Thyroid gland (tissue), 4 donors: ENCODE results near the gene NR4A1. TPM values are rescaled to one million over a fixed set of nuclear protein-coding genes. Genes with fewer than 3 reads are reported as not detected.

Experiments used
- DNase-seq, 2 donors: peaks; one replicate each; pipeline ENCODE4 v3.0.0-alpha.2; 2019
- H3K27ac ChIP-seq, 3 donors: fragments of 200-600 bp; sonication (generic); 1 replicate in 2 of 3; 2 replicates in 1 of 3; pipeline ENCODE4 v1.5.1; 2016 to 2019; ENCODE audit warnings: mild to moderate bottlenecking in 1 of 3, moderate library complexity in 1 of 3
- H3K27me3 ChIP-seq: fragments of 200-600 bp; sonication (generic); one replicate; pipeline ENCODE4 v1.5.1; 2019
- H3K36me3 ChIP-seq, 2 donors: fragments of 200-600 bp; sonication (generic); one replicate each; pipeline ENCODE4 v1.5.1; 2016 to 2019
- H3K4me1 ChIP-seq, 2 donors: fragments of 200-600 bp; sonication (generic); one replicate each; pipeline ENCODE4 v1.5.1; 2017 to 2019
- H3K4me3 ChIP-seq, 3 donors: fragments of 200-600 bp; sonication (generic); replicated peaks in 1 of 3; 1 replicate in 2 of 3; 2 replicates in 1 of 3; pipeline ENCODE4 v1.5.1; 2016; ENCODE audit warnings: mild to moderate bottlenecking in 1 of 3
- H3K9me3 ChIP-seq: fragments of 200-600 bp; sonication (generic); one replicate; pipeline ENCODE4 v1.5.1; 2017
- CTCF ChIP-seq, 6 experiments: fragments of 200-600 bp in 3 of 6; fragments of 450-650 bp in 3 of 6; sonication (generic) in 3 of 6; IDR thresholded peaks; one replicate each; pipeline ENCODE4 v1.5.1; 2016 to 2019; ENCODE audit warnings: antibody characterized with exemption in 6 of 6, mild to moderate bottlenecking in 2 of 6, inconsistent platforms in 1 of 6, moderate library complexity in 1 of 6
- POLR2A ChIP-seq, 2 donors: fragments of 450-650 bp; IDR thresholded peaks; one replicate each; pipeline ENCODE4 v1.6.1; 2017; ENCODE audit warnings: antibody characterized with exemption in 2 of 2, mild to moderate bottlenecking in 2 of 2, moderate library complexity in 1 of 2
- WGBS, 2 donors: methylation state at CpG; one replicate each; pipeline ENCODE4 v1.1.5; 2017; 5-methylcytosine and 5-hydroxymethylcytosine counted together
- intact Hi-C: fragments of 100-400 bp; cut with DNase I; formaldehyde crosslinking; loops from one replicate; pipeline ENCODE4 v1.15.1; 2023
- total RNA-seq, 4 donors: library from RNA; depleted of rRNA; stranded (reverse); fragments of >200 nt; gene quantifications; one replicate each; pipeline ENCODE4 v1.2.3, GENCODE V29; 2016

NR4A1 gene
- total RNA-seq, 4 donors from 2014 or later = 46.3 to 156 (median 83.5) TPM

- 81 to 93% methylated on average over 9 to 11 of the region's 12 CpGs for WGBS, 2 donors
- no peak for DNase-seq
- peaks cover 40 to 48% of the 10 kb centered on the region in 2 donors for H3K36me3 ChIP-seq
- H3K27me3 ChIP-seq = no peaks in the 10 kb centered on the region
- no peak overlapping the region for H3K4me3 ChIP-seq
- H3K9me3 ChIP-seq = no peaks in the 10 kb centered on the region
- intact Hi-C loops = no loop called here
- TF ChIP-seq CTCF (IDR thresholded peaks at IDR 0.05) = no peak
- no peak for TF ChIP-seq POLR2A (IDR thresholded peaks at IDR 0.05)
- no peak overlapping the region for H3K27ac ChIP-seq
- peaks cover 0 to 4% of the 10 kb centered on the region in 2 donors for H3K4me1 ChIP-seq
Measured at GRCh38 chr12:52059582-52060497, 8.6 kb downstream of the NR4A1 start.

GRCh38 chr12:52060498-52061177, 9.4 kb downstream of the NR4A1 start:
- no peak for TF ChIP-seq CTCF (IDR thresholded peaks at IDR 0.05)
- TF ChIP-seq POLR2A (IDR thresholded peaks at IDR 0.05) = no peak
- H3K36me3 ChIP-seq = peaks cover 34 to 40% of the 10 kb centered on the region in 2 donors
- no peaks in the 10 kb centered on the region for H3K9me3 ChIP-seq
- H3K27ac ChIP-seq = no peak overlapping the region
- peaks cover 0 to 4% of the 10 kb centered on the region in 2 donors for H3K4me1 ChIP-seq
- WGBS, 2 donors = 83 to 86% methylated on average over 14 of the region's 14 CpGs
- no peak overlapping the region for H3K4me3 ChIP-seq
- H3K27me3 ChIP-seq = no peaks in the 10 kb centered on the region
- intact Hi-C loops = no loop called here
- DNase-seq = no peak

GRCh38 chr12:52061470-52062166, 10.4 kb downstream of the NR4A1 start:
- WGBS, 2 donors = 76 to 77% methylated on average over 3 to 10 of the region's 12 CpGs
- no peak overlapping the region for H3K4me3 ChIP-seq
- DNase-seq = no peak
- H3K27ac ChIP-seq = no peak overlapping the region
- H3K9me3 ChIP-seq = no peaks in the 10 kb centered on the region
- TF ChIP-seq POLR2A (IDR thresholded peaks at IDR 0.05) (no peak), CTCF (IDR thresholded peaks at IDR 0.05) (no peak)
- H3K36me3 ChIP-seq = peaks cover 28 to 30% of the 10 kb centered on the region in 2 donors
- H3K27me3 ChIP-seq = no peaks in the 10 kb centered on the region
- peaks cover 0 to 4% of the 10 kb centered on the region in 2 donors for H3K4me1 ChIP-seq
- intact Hi-C loops = no loop called here

GRCh38 chr12:52062167-52063081, 11.2 kb downstream of the NR4A1 start:
- no peak for DNase-seq
- peak overlapping the region in 2 of 3 donors; percentile 56 for H3K27ac ChIP-seq
- H3K9me3 ChIP-seq = no peaks in the 10 kb centered on the region
- intact Hi-C loops = no loop called here
- WGBS, 2 donors = 57 to 81% methylated on average over 1 to 4 of the region's 6 CpGs
- H3K4me1 ChIP-seq = peaks cover 0 to 4% of the 10 kb centered on the region in 2 donors
- no peak overlapping the region for H3K4me3 ChIP-seq
- TF ChIP-seq POLR2A (IDR thresholded peaks at IDR 0.05) (no peak), CTCF (IDR thresholded peaks at IDR 0.05) (no peak)
- peaks cover 20 to 22% of the 10 kb centered on the region in 2 donors for H3K36me3 ChIP-seq
- H3K27me3 ChIP-seq = no peaks in the 10 kb centered on the region
